Trophoblast cell (in vitro differentiated cells and primary cell): ENCODE measurements around the gene TBC1D9.

Source experiments
- DNase-seq, 2 donors: peaks; one replicate each; pipeline ENCODE4 v3.0.0-alpha.2; 2016
- H2AFZ ChIP-seq: 2 replicates; pipeline ENCODE4 v1.6.1; 2013; ENCODE audit warnings: low read length, moderate library complexity, mild to moderate bottlenecking; ENCODE audit not compliant: insufficient read depth, poor library complexity
- H2AK5ac ChIP-seq: 2 replicates; pipeline ENCODE4 v1.6.1; 2013; ENCODE audit warnings: mild to moderate bottlenecking, low read length
- H2BK120ac ChIP-seq: 2 replicates; pipeline ENCODE4 v1.6.1; 2013; ENCODE audit warnings: low read length, mild to moderate bottlenecking, moderate library complexity; ENCODE audit not compliant: insufficient read depth, poor library complexity
- H2BK12ac ChIP-seq: 2 replicates; pipeline ENCODE4 v1.6.1; 2013; ENCODE audit warnings: mild to moderate bottlenecking, low read length, moderate library complexity
- H2BK5ac ChIP-seq: 2 replicates; pipeline ENCODE4 v1.6.1; 2013; ENCODE audit warnings: low read length, low read depth, moderate library complexity, mild to moderate bottlenecking; ENCODE audit not compliant: poor library complexity
- H3K14ac ChIP-seq: 2 replicates; pipeline ENCODE4 v1.6.1; 2013; ENCODE audit warnings: mild to moderate bottlenecking, low read length
- H3K18ac ChIP-seq: 2 replicates; pipeline ENCODE4 v1.6.1; 2013; ENCODE audit warnings: mild to moderate bottlenecking, low read length
- H3K23ac ChIP-seq: 2 replicates; pipeline ENCODE4 v1.6.1; 2013; ENCODE audit warnings: low read length
- H3K27ac ChIP-seq: 2 replicates; pipeline ENCODE4 v1.5.1; 2013; ENCODE audit warnings: low read depth, mild to moderate bottlenecking, inconsistent platforms, low read length, moderate library complexity
- H3K27me3 ChIP-seq: 2 replicates; pipeline ENCODE4 v1.6.1; 2013; ENCODE audit warnings: inconsistent platforms, mild to moderate bottlenecking, low read length, moderate library complexity; ENCODE audit not compliant: insufficient read depth
- H3K36me3 ChIP-seq, 2 experiments: 1 replicate in 1 of 2; 2 replicates in 1 of 2; pipeline ENCODE4 v1.6.1; 2013; ENCODE audit warnings: low read length in 2 of 2, mild to moderate bottlenecking in 2 of 2, moderate library complexity in 1 of 2; ENCODE audit not compliant: insufficient read depth in 2 of 2, control insufficient read depth in 1 of 2
- H3K4ac ChIP-seq: 2 replicates; pipeline ENCODE4 v1.6.1; 2013; ENCODE audit warnings: low read depth, mild to moderate bottlenecking, low read length, moderate library complexity
- H3K4me1 ChIP-seq, 2 experiments: 1 replicate in 1 of 2; 2 replicates in 1 of 2; pipeline ENCODE4 v1.6.1; 2013; ENCODE audit warnings: low read length in 2 of 2, mild to moderate bottlenecking in 2 of 2, moderate library complexity in 1 of 2; ENCODE audit not compliant: insufficient read depth in 2 of 2, control insufficient read depth in 1 of 2
- H3K4me2 ChIP-seq: 2 replicates; pipeline ENCODE4 v1.6.1; 2013; ENCODE audit warnings: inconsistent platforms, mild to moderate bottlenecking, low read length, moderate library complexity
- H3K4me3 ChIP-seq: 2 replicates; pipeline ENCODE4 v1.5.1; 2013; ENCODE audit warnings: mild to moderate bottlenecking, low read depth, low read length, inconsistent platforms
- H3K79me1 ChIP-seq: one replicate; pipeline ENCODE4 v1.6.1; 2013; ENCODE audit warnings: low read length
- H3K79me2 ChIP-seq: 2 replicates; pipeline ENCODE4 v1.6.1; 2013; ENCODE audit warnings: low read length, mild to moderate bottlenecking; ENCODE audit not compliant: control insufficient read depth, insufficient read depth, poor library complexity
- H3K9ac ChIP-seq: 2 replicates; pipeline ENCODE4 v1.6.1; 2013; ENCODE audit warnings: mild to moderate bottlenecking, low read length
- H3K9me3 ChIP-seq: 2 replicates; pipeline ENCODE4 v1.6.1; 2013; ENCODE audit warnings: low read depth, mild to moderate bottlenecking, control low read depth, inconsistent platforms, low read length; ENCODE audit not compliant: insufficient read depth
- H4K12ac ChIP-seq: 2 replicates; pipeline ENCODE4 v1.6.1; 2013; ENCODE audit warnings: low read depth, mild to moderate bottlenecking, low read length, moderate library complexity
- H4K8ac ChIP-seq: 2 replicates; pipeline ENCODE4 v1.6.1; 2013; ENCODE audit warnings: low read depth, mild to moderate bottlenecking, low read length, moderate library complexity
- H4K91ac ChIP-seq: one replicate; pipeline ENCODE4 v1.6.1; 2013; ENCODE audit warnings: low read depth, mild to moderate bottlenecking, low read length, moderate library complexity
- WGBS: extraction: QIAGEN DNeasy Blood & Tissue Kit; methylation state at CpG from one replicate; pipeline ENCODE4 v1.1.7; 2013; ENCODE audit warnings: missing lambda C conversion rate; ENCODE audit not compliant: insufficient read length, insufficient coverage; ENCODE audit errors: extremely low coverage; 5-methylcytosine and 5-hydroxymethylcytosine counted together

The TBC1D9 gene

DNA sequence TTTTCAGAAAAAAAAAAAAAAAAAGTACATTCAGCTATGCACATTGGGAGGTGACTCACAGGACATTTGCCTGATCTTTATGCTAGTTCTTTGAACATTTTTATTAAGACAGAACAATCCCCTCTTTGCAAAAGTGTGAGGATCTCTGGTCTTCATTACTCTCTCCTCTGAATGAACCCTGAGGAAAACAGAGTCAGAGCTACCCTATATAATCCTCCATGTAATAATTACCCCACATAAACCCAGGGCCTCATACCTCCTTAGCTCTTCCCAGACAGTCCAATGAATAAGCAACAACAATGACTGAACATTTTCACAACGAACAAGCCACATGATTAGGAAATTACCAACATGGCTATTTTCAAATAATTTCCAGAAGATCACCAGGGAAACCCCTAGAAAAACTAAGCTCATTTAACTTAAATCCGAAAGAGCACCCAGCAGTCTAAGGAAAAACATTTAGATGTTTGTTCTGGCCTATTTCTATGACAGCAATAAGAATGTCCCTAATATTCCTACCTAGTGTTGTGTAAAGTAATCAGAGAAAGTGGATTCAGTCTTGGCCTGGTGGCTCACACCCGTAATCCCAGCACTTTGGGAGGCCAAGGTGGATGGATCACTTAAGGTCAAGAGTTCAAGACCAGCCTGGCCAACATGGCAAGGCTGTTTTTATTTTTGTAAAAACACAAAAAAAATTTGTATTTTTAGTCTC is 37.8 kb downstream of the TBC1D9 start:
- Histone ChIP-seq H3K4me1 (peaks cover 19 to 26% of the 10 kb centered on the region in 2 experiments), H3K9me3 (no peaks in the 10 kb centered on the region), H4K12ac (no peak overlapping the region), H3K4me3 (no peak overlapping the region), H3K27ac (no peak overlapping the region), H2AK5ac (no peak overlapping the region), H3K18ac (no peak overlapping the region), H3K4me2 (no peak overlapping the region), H3K27me3 (no peaks in the 10 kb centered on the region), H2BK120ac (no peak overlapping the region), H3K4ac (no peak overlapping the region), H2BK5ac (no peak overlapping the region), H3K9ac (no peak overlapping the region), H3K14ac (no peak overlapping the region), H4K8ac (no peak overlapping the region), H2AFZ (no peak overlapping the region), H2BK12ac (no peak overlapping the region), H3K23ac (no peak overlapping the region), H3K36me3 (no peaks in the 10 kb centered on the region), H4K91ac (no peak overlapping the region), H3K79me1 (peaks cover 8% of the 10 kb centered on the region), H3K79me2 (peaks cover 2% of the 10 kb centered on the region)
- no CpG with 5 or more reads among the region's 3 CpGs for WGBS
- DNase-seq: peak in 1 of 2 donors; percentile 36

DNA sequence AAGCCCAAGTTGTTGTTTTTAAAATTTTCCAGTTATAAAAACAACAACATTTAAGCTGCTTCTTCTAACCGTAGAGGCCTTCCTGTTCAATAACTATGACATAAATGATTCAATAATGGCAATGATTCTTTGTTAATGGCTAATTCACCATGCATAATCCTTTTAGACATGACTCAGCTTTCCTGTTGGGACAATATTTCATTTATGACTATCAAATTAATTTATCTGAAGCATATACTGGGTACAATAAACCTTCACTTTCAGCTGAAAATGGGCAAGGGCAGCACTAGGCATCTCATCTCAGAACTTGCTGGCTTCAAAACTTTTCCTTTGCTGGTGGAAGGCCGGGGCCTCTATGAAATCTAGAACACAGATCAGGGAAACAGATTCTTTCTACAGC is 38.9 kb downstream of the TBC1D9 start:
- Histone ChIP-seq H3K4ac (peak overlapping the region; percentile 82), H3K27ac (no peak overlapping the region), H2BK5ac (no peak overlapping the region), H2AFZ (no peak overlapping the region), H3K4me2 (no peak overlapping the region), H3K23ac (no peak overlapping the region), H4K91ac (no peak overlapping the region), H3K79me1 (peaks cover 8% of the 10 kb centered on the region), H3K79me2 (peaks cover 2% of the 10 kb centered on the region), H3K14ac (no peak overlapping the region), H2BK12ac (no peak overlapping the region), H3K4me1 (peaks cover 19 to 26% of the 10 kb centered on the region in 2 experiments), H3K9me3 (no peaks in the 10 kb centered on the region), H3K36me3 (no peaks in the 10 kb centered on the region), H3K27me3 (no peaks in the 10 kb centered on the region), H2BK120ac (no peak overlapping the region), H3K9ac (no peak overlapping the region), H2AK5ac (no peak overlapping the region), H3K4me3 (no peak overlapping the region), H4K12ac (no peak overlapping the region), H3K18ac (no peak overlapping the region), H4K8ac (no peak overlapping the region)
- no peak for DNase-seq
- no CpG with 5 or more reads among the region's 2 CpGs for WGBS

DNA sequence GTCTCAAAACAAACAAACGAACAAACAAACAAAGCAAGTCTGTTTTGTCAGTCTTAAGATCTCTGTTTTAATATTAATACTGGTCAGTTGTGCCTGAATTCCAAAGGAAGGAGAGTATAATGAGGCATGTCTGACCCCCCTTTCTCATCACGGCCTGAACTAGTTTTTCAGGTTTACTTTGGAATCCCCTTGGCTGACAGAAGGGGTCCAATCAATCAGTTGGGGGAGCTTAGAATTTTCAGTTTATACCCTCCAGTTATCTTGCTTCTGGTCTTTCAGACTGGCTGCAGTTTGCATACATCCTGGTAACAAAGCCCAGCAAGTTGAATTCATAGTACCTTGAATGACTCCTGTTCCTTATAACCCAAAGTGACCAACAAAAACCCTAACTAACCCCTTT is 41.1 kb downstream of the TBC1D9 start:
- Histone ChIP-seq H3K27ac (peak overlapping the region; percentile 61), H3K4me3 (no peak overlapping the region), H4K8ac (peak overlapping the region; percentile 7), H3K4me2 (peak overlapping the region; percentile 42), H4K12ac (no peak overlapping the region), H2AK5ac (no peak overlapping the region), H3K4ac (peak overlapping the region; percentile 90), H3K79me1 (peaks cover 6% of the 10 kb centered on the region), H3K14ac (no peak overlapping the region), H2BK5ac (peak overlapping the region; percentile 76), H2BK12ac (no peak overlapping the region), H2BK120ac (peak overlapping the region; percentile 20), H2AFZ (no peak overlapping the region), H3K23ac (no peak overlapping the region), H3K9ac (no peak overlapping the region), H3K27me3 (no peaks in the 10 kb centered on the region), H3K9me3 (no peaks in the 10 kb centered on the region), H3K79me2 (no peaks in the 10 kb centered on the region), H4K91ac (peak overlapping the region; percentile 39), H3K18ac (no peak overlapping the region), H3K36me3 (no peaks in the 10 kb centered on the region), H3K4me1 (peaks cover 14 to 18% of the 10 kb centered on the region in 2 experiments)
- no peak for DNase-seq
- WGBS: no CpG with 5 or more reads among the region's 2 CpGs

DNA sequence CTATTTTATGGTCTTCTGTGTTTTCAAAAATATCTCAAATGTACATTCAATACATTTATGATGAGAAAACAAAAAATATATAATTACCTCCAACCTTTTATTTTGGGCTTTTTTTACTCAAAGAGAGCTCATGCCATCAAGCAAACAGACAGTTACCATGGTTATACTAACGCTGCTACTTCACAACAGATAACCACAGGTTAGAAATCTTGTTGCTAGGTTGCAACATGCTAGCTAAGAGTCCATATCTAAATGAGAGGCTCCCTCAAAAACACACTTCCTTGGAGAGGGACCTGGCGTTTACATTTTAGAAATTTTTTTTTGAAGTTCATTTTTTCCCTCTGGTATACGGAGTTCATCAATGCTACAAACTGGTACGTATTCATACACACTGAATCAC is 44.3 kb downstream of the TBC1D9 start:
- Histone ChIP-seq H3K4me1 (peaks cover 9 to 14% of the 10 kb centered on the region in 2 experiments), H3K79me1 (peaks cover 4% of the 10 kb centered on the region)
- peak in 1 of 2 donors; percentile 57 for DNase-seq

More for the DNA sequence above, 44.3 kb downstream of the TBC1D9 start:
- Histone ChIP-seq H2BK12ac (no peak overlapping the region), H3K4ac (no peak overlapping the region), H3K27me3 (no peaks in the 10 kb centered on the region), H4K8ac (no peak overlapping the region), H3K9me3 (no peaks in the 10 kb centered on the region), H4K91ac (no peak overlapping the region), H2AK5ac (no peak overlapping the region), H3K79me2 (peaks cover 2% of the 10 kb centered on the region), H3K27ac (no peak overlapping the region), H3K4me2 (no peak overlapping the region), H3K9ac (no peak overlapping the region), H3K18ac (no peak overlapping the region), H3K23ac (no peak overlapping the region), H2BK5ac (no peak overlapping the region), H3K4me3 (no peak overlapping the region), H2AFZ (no peak overlapping the region), H3K14ac (no peak overlapping the region), H3K36me3 (peaks cover 0 to 3% of the 10 kb centered on the region in 2 experiments), H2BK120ac (no peak overlapping the region), H4K12ac (no peak overlapping the region)
- no CpG with 5 or more reads among the region's 4 CpGs for WGBS
